Upper lobe of left lung (tissue), 4 donors: ENCODE data around the gene ESYT1.

Experiments used
- CTCF ChIP-seq, 6 experiments: fragments of 450-650 bp in 4 of 6; fragments of 200-600 bp in 2 of 6; sonication (generic) in 2 of 6; IDR thresholded peaks; one replicate each; pipeline ENCODE4 v1.5.1; 2016 to 2019; ENCODE audit warnings: antibody characterized with exemption in 6 of 6
- POLR2A ChIP-seq, 4 donors: fragments of 450-650 bp; IDR thresholded peaks; one replicate each; pipeline ENCODE4 v1.5.1; 2016 to 2017; ENCODE audit warnings: antibody characterized with exemption in 4 of 4, mild to moderate bottlenecking in 2 of 4
- POLR2AphosphoS5 ChIP-seq, 2 donors: sonication (generic); formaldehyde crosslinking; IDR thresholded peaks; one replicate each; pipeline ENCODE4 v1.5.1; 2017; ENCODE audit warnings: antibody characterized with exemption in 2 of 2

DNA sequence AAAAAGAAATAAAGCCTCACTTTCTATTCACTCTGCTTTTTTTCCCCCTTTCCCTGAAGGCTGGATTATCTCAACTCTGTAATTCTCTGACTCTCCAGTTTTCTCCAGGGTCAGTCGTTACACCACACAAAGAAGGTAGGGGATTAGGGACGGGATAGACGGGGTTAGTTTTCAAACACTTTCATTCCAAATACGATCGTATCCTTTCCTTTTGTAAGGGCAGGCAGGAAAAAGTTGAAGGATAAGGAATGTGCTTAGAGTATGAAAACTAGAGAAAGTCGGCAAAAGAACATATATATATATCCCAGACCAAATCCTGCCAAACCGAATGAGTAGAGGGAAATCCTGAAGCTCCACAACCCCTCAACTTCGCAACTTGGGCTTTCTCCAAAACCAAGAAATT lies 581 bp upstream of the ESYT1 start:
- no peak for TF ChIP-seq CTCF (IDR thresholded peaks at IDR 0.05)
- TF ChIP-seq POLR2A (IDR thresholded peaks at IDR 0.05), result no peak
- TF ChIP-seq POLR2AphosphoS5 (IDR thresholded peaks at IDR 0.05), result no peak
